Gastroesophageal sphincter (tissue), 4 donors: ENCODE measurements around the gene LDOC1. TPM values are rescaled to one million over a fixed set of nuclear protein-coding genes. Genes with fewer than 3 reads are reported as not detected.

ENCODE experiments used
- ATAC-seq: fragments of 150-250 bp; one replicate; pipeline ENCODE4 v1.9.1; 2016; ENCODE audit warnings: mild to moderate bottlenecking, moderate library complexity
- H3K27ac ChIP-seq, 4 donors: fragments of 200-600 bp; sonication (generic) in 3 of 4; 1 replicate in 3 of 4; 2 replicates in 1 of 4; pipeline ENCODE4 v1.5.1; 2016 to 2019
- H3K27me3 ChIP-seq: fragments of 200-600 bp; sonication (generic); one replicate; pipeline ENCODE4 v1.5.1; 2019
- H3K36me3 ChIP-seq, 2 donors: fragments of 200-600 bp; sonication (generic); one replicate each; pipeline ENCODE4 v1.5.1; 2019; ENCODE audit warnings: control low read depth in 1 of 2
- H3K4me1 ChIP-seq, 3 donors: fragments of 200-600 bp; sonication (generic); 1 replicate in 2 of 3; 2 replicates in 1 of 3; pipeline ENCODE4 v1.5.1; 2016 to 2019; ENCODE audit warnings: control low read depth in 2 of 3
- H3K4me3 ChIP-seq, 2 donors: fragments of 200-600 bp; sonication (generic); one replicate each; pipeline ENCODE4 v1.5.1; 2019; ENCODE audit warnings: mild to moderate bottlenecking in 1 of 2, moderate library complexity in 1 of 2
- H3K9me3 ChIP-seq, 3 donors: fragments of 200-600 bp; sonication (generic); one replicate each; pipeline ENCODE4 v1.5.1; 2017 to 2019; ENCODE audit warnings: control low read depth in 2 of 3
- CTCF ChIP-seq, 4 experiments: fragments of 200-600 bp in 2 of 4; fragments of 450-650 bp in 2 of 4; sonication (generic) in 1 of 4; IDR thresholded peaks; one replicate each; pipeline ENCODE4 v1.5.1; 2017 to 2019; ENCODE audit warnings: antibody characterized with exemption in 4 of 4, mild to moderate bottlenecking in 2 of 4, moderate library complexity in 2 of 4
- EP300 ChIP-seq: sonication (generic); formaldehyde crosslinking; IDR thresholded peaks from one replicate; pipeline ENCODE4 v1.6.1; 2017; ENCODE audit warnings: antibody characterized with exemption, mild to moderate bottlenecking
- POLR2A ChIP-seq, 2 donors: fragments of 450-650 bp; IDR thresholded peaks; one replicate each; pipeline ENCODE4 v1.6.1; 2017; ENCODE audit warnings: antibody characterized with exemption in 2 of 2, mild to moderate bottlenecking in 2 of 2, moderate library complexity in 1 of 2
- POLR2AphosphoS5 ChIP-seq: sonication (generic); formaldehyde crosslinking; IDR thresholded peaks from one replicate; pipeline ENCODE4 v1.6.1; 2017; ENCODE audit warnings: antibody characterized with exemption
- WGBS, 2 donors: methylation state at CpG; one replicate each; pipeline ENCODE4 v1.1.5; 2018; ENCODE audit warnings: low coverage in 1 of 2; 5-methylcytosine and 5-hydroxymethylcytosine counted together
- total RNA-seq, 4 donors: library from RNA; depleted of rRNA; stranded (reverse); fragments of >200 nt; gene quantifications; one replicate each; pipeline ENCODE4 v1.1.0, GENCODE V29; 2016

Gene LDOC1
- total RNA-seq, 4 donors from 2014 or later = 2.1 to 8.5 (median 5.8) TPM

- WGBS, 2 donors = 56 to 93% methylated on average over 2 of the region's 2 CpGs
- TF ChIP-seq POLR2AphosphoS5 (no peak), CTCF (IDR thresholded peaks at IDR 0.05) (no peak), EP300 (no peak), POLR2A (IDR thresholded peaks at IDR 0.05) (no peak)
- Histone ChIP-seq H3K27ac (no peak overlapping the region), H3K9me3 (no peaks in the 10 kb centered on the region), H3K4me3 (no peak overlapping the region), H3K4me1 (no peaks in the 10 kb centered on the region), H3K27me3 (no peaks in the 10 kb centered on the region), H3K36me3 (no peaks in the 10 kb centered on the region)
- no peak for ATAC-seq
These were observed 49.8 kb downstream of the LDOC1 start for GRCh38 chrX:141127146-141127545.

Other genes with a start within 250 kb of the LDOC1 start
- not detected for gene SPANXB1, start 174.5 kb downstream of the LDOC1 start, total RNA-seq
- not detected for gene SPANXC, start 65.4 kb upstream of the LDOC1 start, total RNA-seq